Fibroblast of skin of abdomen (primary cell): ENCODE data around the gene DEFB115. TPM values are rescaled to one million over a fixed set of nuclear protein-coding genes. Genes with fewer than 3 reads are reported as not detected.
"Not testable (repeated sequence)": the region's sequence is repeated elsewhere in the genome, so short reads cannot be mapped to it uniquely, and the experiment has no call there.

ENCODE experiments used
- DNase-seq: peaks from one replicate; pipeline ENCODE4 v3.0.0-alpha.2; 2013
- polyA plus RNA-seq, 2 experiments: library from polyadenylated mRNA; unstranded; fragments of 120-200 nt; gene quantifications; one replicate each; pipeline ENCODE4 v1.2.1, GENCODE V29; 2013; ENCODE audit not compliant: insufficient read length in 2 of 2

Gene DEFB115
- polyA plus RNA-seq (2013, experiment 1 of 2; ENCODE audit: insufficient read length): not detected
- not detected for polyA plus RNA-seq (2013, experiment 2 of 2; ENCODE audit: insufficient read length)

DNA sequence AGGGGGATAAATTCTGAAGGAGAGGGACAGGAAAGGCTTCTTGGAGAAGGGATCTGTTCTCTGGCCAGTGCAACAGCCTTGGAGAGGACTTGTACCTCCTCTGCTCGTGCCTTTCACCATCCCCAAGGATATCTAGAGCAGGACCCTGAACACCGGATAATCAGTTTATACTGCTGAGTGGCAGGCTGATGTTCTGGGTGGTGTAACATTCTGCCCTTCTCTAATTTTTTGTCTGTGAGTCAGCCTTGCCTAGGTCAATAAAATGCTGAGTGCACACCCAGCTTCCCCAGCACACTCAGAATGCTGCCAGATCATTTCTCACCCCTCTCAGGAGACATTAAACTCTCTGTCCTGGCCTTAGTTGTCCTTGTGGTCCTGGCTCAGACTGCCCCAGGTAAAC, at the start of gene DEFB115:
DEFB115 (plus strand) TSS at position 301 of the 400 bp plus-strand sequence; CDS start at position 301, 0 bp downstream.
- DNase-seq: no peak

DNA sequence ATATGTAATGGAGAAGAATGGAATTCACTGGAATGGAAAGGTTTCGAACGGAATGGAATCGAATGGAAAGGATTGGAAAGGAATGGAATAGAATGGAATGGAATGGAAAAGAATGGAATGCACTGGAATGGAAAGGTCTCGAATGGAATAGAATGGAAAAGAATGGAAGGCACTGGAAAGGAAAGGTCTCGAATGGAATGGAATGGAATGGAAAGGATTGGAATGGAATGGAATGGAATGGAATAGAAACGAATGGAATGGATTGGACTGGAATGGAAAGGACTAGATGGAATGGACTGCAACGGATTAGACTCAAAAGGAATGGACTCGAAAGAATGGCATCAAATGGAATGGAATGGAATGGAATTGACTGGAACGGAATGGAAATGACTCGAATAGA, 20.5 kb upstream of the DEFB115 start:
- DNase-seq: no peak

- DNase-seq: no peak
Observed at GRCh38 chr20:31237763-31238162, 19.7 kb upstream of the DEFB115 start.

GRCh38 chr20:31239139-31239538, 18.3 kb upstream of the DEFB115 start:
- DNase-seq: no peak

- DNase-seq: no peak
Observed at GRCh38 chr20:31256959-31257358, 505 bp upstream of the DEFB115 start.

DNA sequence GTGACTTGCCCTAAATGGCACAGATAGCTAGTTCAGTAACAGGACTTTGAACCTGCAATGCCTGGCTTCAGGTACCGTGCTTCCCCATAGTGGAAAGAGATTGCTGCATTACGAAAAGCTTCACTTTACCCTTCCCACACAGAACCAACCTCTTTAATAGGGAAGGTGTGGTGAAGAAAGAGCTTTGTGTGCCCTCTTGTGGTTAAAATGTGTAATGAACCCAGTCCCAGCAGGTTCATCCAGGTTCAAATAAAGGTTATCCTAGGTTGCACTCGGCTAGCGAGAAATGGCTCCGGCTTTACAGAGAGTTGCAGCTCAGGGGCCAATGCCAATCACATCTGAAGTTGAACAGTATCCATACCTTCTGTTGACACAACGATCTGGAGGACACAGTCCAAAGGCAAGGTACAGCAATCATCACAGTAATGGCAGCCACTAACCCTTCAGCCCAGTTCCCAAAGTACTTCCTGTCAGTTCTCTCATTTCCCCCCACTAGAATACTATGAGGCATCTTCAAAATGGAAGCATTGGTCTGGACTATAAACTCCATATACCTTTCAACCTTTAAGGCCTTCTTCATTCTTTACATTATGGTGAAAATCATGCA, 3.0 kb downstream of the DEFB115 start:
- no peak for DNase-seq

DNA sequence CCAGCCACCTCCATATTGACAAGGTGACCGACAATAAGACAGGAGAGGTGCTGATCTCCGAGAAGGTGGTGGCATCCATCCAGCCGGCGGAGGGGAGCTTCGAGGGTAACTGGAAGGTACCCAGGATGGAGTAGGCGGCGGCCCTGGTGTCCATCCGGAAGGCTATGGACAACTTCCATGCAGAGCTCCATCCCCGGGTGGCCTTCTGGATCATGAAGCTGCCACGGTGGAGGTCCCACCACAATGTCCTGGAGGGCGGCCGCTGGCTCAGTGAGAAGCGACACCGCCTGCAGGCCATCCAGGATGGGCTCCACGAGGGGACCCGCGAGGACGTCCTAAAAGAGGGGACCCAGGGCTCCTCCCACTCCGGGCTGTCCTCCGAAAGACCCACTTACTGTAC, 17.0 kb downstream of the DEFB115 start:
- DNase-seq: no peak

- DNase-seq: no peak
Observed at GRCh38 chr20:31278178-31278577, 20.7 kb downstream of the DEFB115 start.

- DNase-seq: not testable (repeated sequence)
Observed at GRCh38 chr20:31284964-31285363, 27.5 kb downstream of the DEFB115 start.

GRCh38 chr20:31308535-31309162, 51.2 kb downstream of the DEFB115 start, which contains the start of gene DEFB116:
Gene DEFB116 (minus strand): TSS chr20:31308585. CDS start chr20:31308585, 0 bp downstream.
- DNase-seq: no peak
